Fibroblast of mammary gland (primary cell): ENCODE data around the gene RIPOR3.
"Not testable (repeated sequence)": the region's sequence is repeated elsewhere in the genome, so short reads cannot be mapped to it uniquely, and the experiment has no call there.

ENCODE experiments used
- DNase-seq: peaks from one replicate; pipeline ENCODE4 v3.0.0-alpha.2; 2010; ENCODE audit warnings: low read depth
- H3K4me3 ChIP-seq: 2 replicates; pipeline ENCODE4 v1.5.1; 2011; ENCODE audit warnings: low read depth, mild to moderate bottlenecking, low read length, moderate library complexity; ENCODE audit not compliant: control insufficient read depth
- CTCF ChIP-seq: conservative IDR thresholded peaks from 2 replicates; pipeline ENCODE4 v1.5.1; 2011; ENCODE audit warnings: low read depth, low read length, inconsistent platforms; ENCODE audit not compliant: control insufficient read depth, insufficient read depth

Gene RIPOR3

GRCh38 chr20:50701041-50701963 lies 10.0 kb upstream of the RIPOR3 start:
- no peak for DNase-seq
- TF ChIP-seq CTCF = no peak
- H3K4me3 ChIP-seq = no peak overlapping the region

- TF ChIP-seq CTCF = no peak
- DNase-seq = no peak
- no peak overlapping the region for H3K4me3 ChIP-seq
Measured at GRCh38 chr20:50699688-50700087, 8.3 kb upstream of the RIPOR3 start.

GRCh38 chr20:50698255-50698654 lies 6.9 kb upstream of the RIPOR3 start:
- not testable (repeated sequence) for DNase-seq, H3K4me3 ChIP-seq

GRCh38 chr20:50695135-50695872 lies 4.0 kb upstream of the RIPOR3 start:
- peak; percentile 68 for DNase-seq
- TF ChIP-seq CTCF = no peak
- no peak overlapping the region for H3K4me3 ChIP-seq

GRCh38 chr20:50694379-50695134 lies 3.2 kb upstream of the RIPOR3 start:
- H3K4me3 ChIP-seq = no peak overlapping the region
- peak; percentile 50 for DNase-seq
- TF ChIP-seq CTCF = no peak

- DNase-seq = peak; percentile 65
- no peak overlapping the region for H3K4me3 ChIP-seq
- TF ChIP-seq CTCF = no peak
Measured at GRCh38 chr20:50693001-50693400, 1.7 kb upstream of the RIPOR3 start.
